HG03565 (cell line): ENCODE measurements around the gene GPR176.
A peak's percentile ranks its signal among the peaks of the same experiment; 100 is the strongest.

Source experiments
- ATAC-seq: cut with Tn5 transposase; IDR thresholded peaks from one replicate; pipeline ENCODE4 v1.9.1; 2021; ENCODE audit warnings: mild to moderate bottlenecking, moderate library complexity; ENCODE audit not compliant: unreplicated experiment

Gene GPR176

GRCh38 chr15:39936681-39937080, 16.6 kb upstream of the GPR176 start:
- ATAC-seq: no peak

DNA sequence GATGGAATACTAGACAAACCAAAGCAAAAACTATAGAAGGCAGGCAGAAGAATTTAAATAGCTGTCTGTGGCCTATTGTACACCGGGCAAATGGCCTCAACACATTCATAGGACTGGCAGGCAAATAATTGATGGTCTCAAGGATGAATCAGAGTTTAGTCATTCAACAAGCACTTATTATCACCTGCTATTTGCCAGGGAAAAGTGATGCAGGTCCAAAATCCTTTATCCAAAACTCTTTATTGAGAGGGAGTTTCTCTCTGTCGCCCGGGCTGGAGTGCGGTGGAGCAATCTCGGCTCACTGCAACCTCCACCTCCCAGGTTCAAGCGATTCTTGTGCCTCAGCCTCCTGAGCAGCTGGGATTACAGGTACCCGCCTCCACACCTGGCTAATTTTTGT, 16.1 kb upstream of the GPR176 start:
- ATAC-seq: no peak

GRCh38 chr15:39935241-39935640, 15.2 kb upstream of the GPR176 start:
- ATAC-seq: no peak

GRCh38 chr15:39934397-39935071, 14.5 kb upstream of the GPR176 start:
- ATAC-seq: no peak

DNA sequence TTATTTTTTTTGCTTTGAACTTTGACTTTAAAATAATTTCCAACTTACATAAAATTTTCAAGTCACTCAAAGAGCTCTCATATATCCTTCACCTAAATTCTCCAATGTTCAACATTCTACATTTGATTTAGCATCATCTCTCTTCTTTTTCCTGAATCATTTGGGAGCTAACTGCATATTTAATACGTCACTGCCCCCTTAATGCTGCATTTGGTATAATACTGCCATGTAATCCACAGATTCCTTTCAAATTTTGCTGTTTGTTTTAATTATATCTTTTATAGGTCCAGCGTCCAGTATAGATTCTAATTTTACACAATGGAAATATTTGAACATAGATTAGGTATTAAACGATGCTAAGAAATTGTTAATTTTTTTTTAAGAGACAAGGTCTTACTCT, 11.5 kb upstream of the GPR176 start:
- no peak for ATAC-seq

DNA sequence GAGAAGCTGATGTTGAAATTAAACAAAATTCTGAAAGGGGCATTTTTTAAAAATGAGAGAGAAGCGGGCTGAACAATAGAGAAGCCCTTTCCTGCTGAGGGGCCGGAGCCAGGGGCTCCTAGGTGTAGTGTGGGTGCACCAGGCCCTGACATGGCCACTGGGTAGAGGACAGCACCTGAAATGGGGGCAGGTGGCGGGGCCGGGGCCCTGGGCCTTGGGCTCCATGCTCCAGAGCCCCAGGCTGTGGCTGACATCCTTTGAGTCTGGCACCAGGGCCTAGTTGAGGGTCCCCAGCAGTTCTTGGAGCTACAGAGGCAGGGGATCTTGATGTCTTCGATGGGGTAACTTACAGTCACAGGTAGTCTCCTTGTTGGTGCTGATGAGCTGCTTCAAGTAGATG, 6.5 kb upstream of the GPR176 start:
- ATAC-seq: no peak

GRCh38 chr15:39925112-39925842, 5.2 kb upstream of the GPR176 start:
- no peak for ATAC-seq

DNA sequence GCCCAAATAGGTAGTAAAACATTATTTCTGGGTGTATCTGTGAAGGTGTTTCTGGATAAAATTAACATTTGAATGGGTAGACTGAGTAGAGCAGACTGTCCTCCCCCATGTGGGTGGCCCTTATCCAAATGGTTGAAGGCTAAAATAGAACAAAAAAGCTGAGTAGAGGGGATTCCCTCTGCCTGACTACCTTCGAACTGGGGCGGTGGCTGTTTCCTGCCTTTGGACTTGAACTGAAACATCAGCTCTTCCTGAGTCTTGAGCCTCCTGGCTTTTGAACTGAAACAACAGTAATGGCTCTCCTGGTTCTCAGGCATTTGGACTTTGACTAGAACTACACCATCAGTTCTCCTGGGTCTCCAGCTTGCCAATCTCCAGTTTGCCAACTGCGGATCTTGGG, 4.4 kb upstream of the GPR176 start:
- ATAC-seq: no peak

- no peak for ATAC-seq
These were observed 2.5 kb upstream of the GPR176 start for GRCh38 chr15:39922462-39923092.

- no peak for ATAC-seq
These were observed 1.2 kb upstream of the GPR176 start for GRCh38 chr15:39921274-39921638.

- peak; percentile 81 for ATAC-seq
These were observed 626 bp upstream of the GPR176 start for GRCh38 chr15:39920510-39921273.

DNA sequence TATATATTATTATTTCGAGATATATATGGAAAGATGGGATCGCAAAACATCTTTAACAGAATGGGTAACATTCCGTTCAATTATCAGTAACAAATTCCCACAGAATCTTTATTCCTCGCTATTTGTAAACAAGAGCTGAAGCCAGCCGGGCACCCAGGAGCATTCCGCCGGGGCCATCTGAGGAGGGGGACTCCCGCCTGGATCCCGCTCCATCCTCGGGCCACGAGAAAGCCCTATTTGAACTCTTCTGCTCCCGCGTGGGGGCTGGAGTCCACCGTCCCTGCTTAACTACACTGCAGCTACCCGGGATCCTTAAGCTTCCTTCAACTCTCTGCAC, 687 bp downstream of the GPR176 start:
- ATAC-seq: no peak

- ATAC-seq: no peak
These were observed 1.2 kb downstream of the GPR176 start for GRCh38 chr15:39918688-39919385.

GRCh38 chr15:39914977-39915376, 5.1 kb downstream of the GPR176 start:
- ATAC-seq: no peak

DNA sequence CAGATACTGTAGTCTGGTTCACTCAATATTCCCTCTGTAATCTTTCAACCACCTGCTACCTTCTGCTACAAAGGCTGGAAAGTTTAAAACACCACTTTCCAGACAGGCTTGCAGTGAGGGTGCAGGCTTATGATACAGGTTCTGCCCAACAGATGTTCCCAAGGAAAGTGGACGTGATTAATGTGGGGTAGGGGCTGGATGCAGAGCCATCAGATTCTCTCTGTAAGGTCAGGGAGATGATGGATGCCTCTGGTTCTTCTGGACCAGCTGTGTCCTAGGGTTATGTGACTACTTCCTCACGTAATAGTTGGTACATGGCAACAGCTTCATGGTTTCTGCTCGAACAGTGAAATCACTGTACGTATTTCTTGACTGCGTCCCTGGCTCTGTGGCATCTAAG, 11.1 kb downstream of the GPR176 start:
- no peak for ATAC-seq

DNA sequence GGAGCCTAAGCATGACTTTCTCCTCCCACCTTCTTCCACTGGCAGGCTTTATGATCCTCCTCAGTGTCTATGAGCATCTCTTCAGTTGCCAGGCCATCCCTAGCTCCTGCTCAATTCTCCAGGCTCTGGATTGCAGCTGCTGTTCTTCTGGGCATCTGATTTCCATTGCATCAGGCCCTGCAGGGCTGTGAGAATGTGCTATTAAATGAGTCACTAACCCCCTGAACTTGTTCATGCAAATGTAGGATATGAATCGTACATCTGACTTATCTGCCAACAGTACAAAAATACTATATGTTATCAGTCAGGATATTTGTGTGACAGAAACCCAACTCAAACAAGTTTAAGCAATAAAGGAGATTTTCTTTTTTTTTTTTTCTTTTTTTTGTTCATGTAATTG, 11.9 kb downstream of the GPR176 start:
- ATAC-seq: no peak

DNA sequence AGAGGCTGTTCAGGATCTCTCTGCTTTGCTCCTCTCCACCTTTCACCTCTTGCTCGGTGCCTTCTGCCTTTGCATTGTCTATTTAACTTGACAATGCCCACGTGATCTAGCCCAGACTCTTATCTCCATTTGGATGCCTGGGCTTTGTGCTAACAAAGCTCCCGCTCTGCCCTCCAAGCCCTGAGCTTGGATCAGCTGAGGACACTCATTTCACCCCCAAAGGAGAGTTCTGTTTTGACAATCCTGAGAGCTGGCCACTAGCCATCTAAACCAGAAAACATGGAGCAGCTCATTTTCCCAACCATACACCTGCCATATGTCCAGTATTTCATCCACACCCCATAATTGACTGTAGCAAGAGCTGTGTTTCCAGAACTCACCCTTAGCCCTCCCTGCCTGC, 12.8 kb downstream of the GPR176 start:
- no peak for ATAC-seq

- ATAC-seq: no peak
These were observed 16.0 kb downstream of the GPR176 start for GRCh38 chr15:39904115-39904514.

DNA sequence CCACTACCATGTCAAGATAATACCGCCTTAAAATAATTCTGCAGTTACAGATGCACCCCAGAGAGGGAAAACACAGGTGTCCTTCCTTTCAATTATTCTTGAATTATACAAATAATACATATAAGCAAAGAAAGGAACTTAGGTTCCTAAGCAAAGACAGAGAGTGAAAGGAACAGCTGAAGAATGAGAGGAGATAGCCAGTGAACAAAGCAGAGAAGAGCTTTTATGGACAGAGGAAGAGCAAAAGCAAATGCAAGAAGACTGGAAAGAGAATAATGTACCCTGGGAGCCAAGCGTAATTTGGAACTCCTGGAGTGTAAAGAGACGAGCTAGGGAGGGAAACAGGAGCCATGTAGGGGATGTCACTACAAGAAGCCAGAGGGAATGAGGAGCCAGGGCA, 21.7 kb downstream of the GPR176 start:
- no peak for ATAC-seq

DNA sequence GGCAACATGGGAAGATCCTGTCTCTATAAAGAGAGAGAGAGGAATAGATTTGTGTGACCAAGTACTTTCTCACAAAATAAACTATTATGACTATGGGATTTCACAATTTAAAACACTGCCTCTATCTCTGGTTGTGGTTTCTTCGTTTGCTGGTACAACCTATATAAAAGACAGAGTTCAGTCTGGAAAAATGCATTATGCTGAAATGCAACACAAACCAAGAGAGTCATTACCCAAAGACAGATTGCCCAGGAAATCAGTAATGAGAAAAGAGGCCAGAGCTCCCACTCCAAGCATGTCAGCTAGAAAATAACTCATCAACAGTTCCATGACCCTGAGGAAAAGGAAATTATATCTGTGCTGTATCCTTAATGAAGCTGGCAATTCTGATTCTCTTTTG, 23.2 kb downstream of the GPR176 start:
- no peak for ATAC-seq

DNA sequence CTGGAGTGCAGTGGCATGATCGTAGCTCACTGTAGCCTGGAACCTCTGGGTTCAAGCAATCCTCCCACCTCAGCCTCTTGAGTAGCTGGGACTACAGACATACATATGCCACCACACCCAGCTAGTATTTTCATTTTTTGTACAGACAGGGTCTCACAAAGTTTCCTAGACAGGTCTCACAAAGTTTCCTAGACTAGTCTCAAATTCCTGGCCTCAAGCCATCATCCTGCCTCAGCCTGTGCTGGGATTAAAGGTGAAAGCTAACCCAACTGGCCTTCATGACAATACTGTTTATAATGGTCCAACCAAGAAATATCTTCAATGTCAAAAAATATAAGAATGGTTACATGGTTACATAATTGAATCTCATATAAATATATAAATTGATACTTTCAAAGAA, 24.0 kb downstream of the GPR176 start:
- ATAC-seq: no peak
